ENCODE data around the gene UPF1.

Gene UPF1

GRCh38 chr19:18852648-18853047 is 20.9 kb downstream of the UPF1 start:
- ATAC-seq, result no peak

DNA sequence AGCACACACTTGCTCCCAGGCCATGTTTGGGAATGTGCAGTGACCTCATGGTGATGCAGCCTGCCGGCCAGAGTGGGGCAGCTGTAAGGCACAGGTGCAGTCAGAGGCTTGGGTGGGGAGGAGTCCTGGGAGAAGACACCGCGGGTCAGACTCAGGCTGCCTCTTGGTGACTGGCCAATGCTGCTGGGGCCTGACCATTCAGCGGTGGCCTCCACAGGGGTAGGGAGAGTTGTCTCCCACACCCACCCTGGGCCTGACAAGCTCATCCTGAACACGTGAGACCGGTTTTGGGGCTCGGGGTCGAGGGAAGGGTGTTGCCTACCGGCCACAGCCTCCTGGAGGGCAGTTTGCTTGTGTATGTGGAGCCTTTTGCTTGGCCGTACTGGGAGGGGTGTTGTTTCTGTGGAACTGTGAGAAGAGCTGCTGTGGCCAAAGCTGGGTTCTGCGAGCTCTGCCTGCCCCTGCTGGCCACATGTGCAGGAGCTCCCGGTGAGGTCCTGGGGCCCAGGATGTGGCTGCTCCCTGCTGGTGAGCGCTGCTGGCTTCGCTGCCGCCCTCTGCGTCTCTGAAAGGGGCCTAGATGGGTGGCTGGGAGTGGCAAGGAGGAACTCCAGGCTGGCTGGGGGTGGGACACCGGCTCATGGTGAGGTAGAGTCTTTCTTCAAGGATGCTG is 22.1 kb downstream of the UPF1 start:
- no peak for ATAC-seq
- TF ChIP-seq ESRRG (CRISPR knock-in tag; IDR thresholded peaks at IDR 0.05) (no peak), ZC3H10 (CRISPR knock-in tag; IDR thresholded peaks at IDR 0.05) (no peak), PPARA (CRISPR knock-in tag; IDR thresholded peaks at IDR 0.05; ENCODE audit: borderline replicate concordance) (no peak), ZNF565 (CRISPR knock-in tag; conservative IDR thresholded peaks at IDR 0.05; ENCODE audit: low read depth) (no peak), ISL1 (CRISPR knock-in tag; IDR thresholded peaks at IDR 0.05) (no peak), CSRNP3 (CRISPR knock-in tag; IDR thresholded peaks at IDR 0.05) (no peak)

More at GRCh38 chr19:18852648-18853047, 20.9 kb downstream of the UPF1 start:
- no peak for TF ChIP-seq SNAI2 (CRISPR knock-in tag; IDR thresholded peaks at IDR 0.05)
- TF ChIP-seq ZNF70 (CRISPR knock-in tag; IDR thresholded peaks at IDR 0.05), result no peak
- TF ChIP-seq CSDC2 (CRISPR knock-in tag; IDR thresholded peaks at IDR 0.05), result no peak
- TF ChIP-seq ISL1 (CRISPR knock-in tag; IDR thresholded peaks at IDR 0.05), result no peak
- no peak for TF ChIP-seq PATZ1 (CRISPR knock-in tag; IDR thresholded peaks at IDR 0.05; ENCODE audit: borderline replicate concordance)
- TF ChIP-seq, protein P1, sequence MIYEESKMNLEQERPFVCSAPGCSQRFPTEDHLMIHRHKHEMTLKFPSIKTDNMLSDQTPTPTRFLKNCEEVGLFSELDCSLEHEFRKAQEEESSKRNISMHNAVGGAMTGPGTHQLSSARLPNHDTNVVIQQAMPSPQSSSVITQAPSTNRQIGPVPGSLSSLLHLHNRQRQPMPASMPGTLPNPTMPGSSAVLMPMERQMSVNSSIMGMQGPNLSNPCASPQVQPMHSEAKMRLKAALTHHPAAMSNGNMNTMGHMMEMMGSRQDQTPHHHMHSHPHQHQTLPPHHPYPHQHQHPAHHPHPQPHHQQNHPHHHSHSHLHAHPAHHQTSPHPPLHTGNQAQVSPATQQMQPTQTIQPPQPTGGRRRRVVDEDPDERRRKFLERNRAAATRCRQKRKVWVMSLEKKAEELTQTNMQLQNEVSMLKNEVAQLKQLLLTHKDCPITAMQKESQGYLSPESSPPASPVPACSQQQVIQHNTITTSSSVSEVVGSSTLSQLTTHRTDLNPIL (CRISPR knock-in tag; IDR thresholded peaks at IDR 0.05; ENCODE audit: low read depth), result no peak
- TF ChIP-seq ZNF8 (CRISPR knock-in tag; IDR thresholded peaks at IDR 0.05), result no peak
- no peak for TF ChIP-seq TOX (CRISPR knock-in tag; IDR thresholded peaks at IDR 0.05; ENCODE audit: borderline replicate concordance)
- TF ChIP-seq ESRRG (CRISPR knock-in tag; IDR thresholded peaks at IDR 0.05), result no peak
- TF ChIP-seq TCF4 (CRISPR knock-in tag; IDR thresholded peaks at IDR 0.05; ENCODE audit: borderline replicate concordance), result no peak
- no peak for TF ChIP-seq RARB (CRISPR knock-in tag; IDR thresholded peaks at IDR 0.05)
- no peak for TF ChIP-seq ZFP30 (CRISPR knock-in tag; IDR thresholded peaks at IDR 0.05)
- TF ChIP-seq ARNTL (CRISPR knock-in tag; IDR thresholded peaks at IDR 0.05; ENCODE audit: borderline replicate concordance, low read depth), result no peak
- no peak for TF ChIP-seq POU6F1 (CRISPR knock-in tag; IDR thresholded peaks at IDR 0.05; ENCODE audit: borderline replicate concordance, low read depth)
- TF ChIP-seq OSR1 (CRISPR knock-in tag; IDR thresholded peaks at IDR 0.05), result no peak
- TF ChIP-seq GLIS3 (CRISPR knock-in tag; IDR thresholded peaks at IDR 0.05), result no peak
- TF ChIP-seq CSRNP3 (CRISPR knock-in tag; IDR thresholded peaks at IDR 0.05), result no peak
- TF ChIP-seq ZNF565 (CRISPR knock-in tag; conservative IDR thresholded peaks at IDR 0.05; ENCODE audit: low read depth), result no peak
- TF ChIP-seq PPARA (CRISPR knock-in tag; IDR thresholded peaks at IDR 0.05; ENCODE audit: borderline replicate concordance), result no peak
- no peak for TF ChIP-seq BACH2 (CRISPR knock-in tag; IDR thresholded peaks at IDR 0.05; ENCODE audit: borderline replicate concordance)

DNA sequence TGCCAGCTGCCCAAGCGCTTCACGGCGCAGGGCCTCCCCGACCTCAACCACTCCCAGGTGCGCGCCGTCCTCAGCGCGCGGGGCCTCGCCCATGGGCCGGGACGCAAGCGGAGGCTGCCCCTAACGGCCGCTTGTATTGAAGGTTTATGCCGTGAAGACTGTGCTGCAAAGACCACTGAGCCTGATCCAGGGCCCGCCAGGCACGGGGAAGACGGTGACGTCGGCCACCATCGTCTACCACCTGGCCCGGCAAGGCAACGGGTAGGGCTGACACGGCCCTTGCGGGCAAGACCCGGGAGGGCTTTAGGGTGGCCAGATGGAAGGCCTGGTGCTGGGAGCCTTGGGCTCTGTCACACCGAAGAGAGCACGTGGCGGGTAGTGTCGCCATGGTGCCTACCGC is 23.2 kb downstream of the UPF1 start:
- TF ChIP-seq ESRRG (CRISPR knock-in tag; IDR thresholded peaks at IDR 0.05) (no peak), ZC3H10 (CRISPR knock-in tag; IDR thresholded peaks at IDR 0.05) (no peak), BACH2 (CRISPR knock-in tag; IDR thresholded peaks at IDR 0.05; ENCODE audit: borderline replicate concordance) (no peak)
- no peak for ATAC-seq

All from SK-N-SH treated with all-trans-retinoic acid at 6 μM for 48 hours (cell line).